Liver (tissue), 9 donors: ENCODE measurements around the gene GSTA2. TPM values are rescaled to one million over a fixed set of nuclear protein-coding genes. Genes with fewer than 3 reads are reported as not detected.
"Not testable (repeated sequence)": the region's sequence is repeated elsewhere in the genome, so short reads cannot be mapped to it uniquely, and the experiment has no call there.

Experiments used
- DNase-seq: peaks from one replicate; pipeline ENCODE4 v3.0.0-alpha.2; 2017; ENCODE audit warnings: low spot score
- H3K27ac ChIP-seq, 2 donors: one replicate each; pipeline ENCODE4 v1.7.0; 2013; ENCODE audit warnings: inconsistent platforms in 2 of 2, low read length in 2 of 2, control low read depth in 1 of 2, low read depth in 1 of 2, mild to moderate bottlenecking in 1 of 2
- H3K27me3 ChIP-seq, 4 donors: one replicate each; pipeline versions ENCODE4 v1.6.1 to v1.7.0; 2013; ENCODE audit warnings: low read length in 3 of 4, inconsistent platforms in 1 of 4, mild to moderate bottlenecking in 1 of 4, moderate library complexity in 1 of 4; ENCODE audit not compliant: control insufficient read depth in 4 of 4, insufficient read depth in 4 of 4
- H3K36me3 ChIP-seq, 4 donors: one replicate each; pipeline versions ENCODE4 v1.6.1 to v1.7.0; 2013; ENCODE audit warnings: low read length in 3 of 4, mild to moderate bottlenecking in 3 of 4, low read depth in 1 of 4, moderate library complexity in 1 of 4; ENCODE audit not compliant: control insufficient read depth in 4 of 4, insufficient read depth in 3 of 4
- H3K4me1 ChIP-seq, 4 donors: one replicate each; pipeline versions ENCODE4 v1.6.1 to v1.7.0; 2013; ENCODE audit warnings: low read length in 3 of 4, mild to moderate bottlenecking in 3 of 4, moderate library complexity in 1 of 4; ENCODE audit not compliant: control insufficient read depth in 4 of 4, insufficient read depth in 4 of 4
- H3K4me3 ChIP-seq, 3 donors: one replicate each; pipeline versions ENCODE4 v1.6.1 to v1.7.0; 2013; ENCODE audit warnings: low read length in 3 of 3, control low read depth in 1 of 3, low read depth in 1 of 3, mild to moderate bottlenecking in 1 of 3
- H3K9ac ChIP-seq, 2 donors: one replicate each; pipeline ENCODE4 v1.7.0; 2013; ENCODE audit warnings: low read length in 2 of 2, mild to moderate bottlenecking in 2 of 2, moderate library complexity in 2 of 2, control low read depth in 1 of 2, low read depth in 1 of 2
- H3K9me3 ChIP-seq, 4 donors: one replicate each; pipeline versions ENCODE4 v1.6.1 to v1.7.0; 2013; ENCODE audit warnings: low read length in 3 of 4; ENCODE audit not compliant: control insufficient read depth in 4 of 4
- FOXA2 ChIP-seq: IDR thresholded peaks from 2 replicates; pipeline ENCODE4 v1.6.1; 2016; ENCODE audit warnings: antibody characterized with exemption
- GABPA ChIP-seq, 2 donors: IDR thresholded peaks in 1 of 2; conservative IDR thresholded peaks in 1 of 2; 2 replicates each; pipeline ENCODE4 v1.6.1; 2016; ENCODE audit warnings: antibody characterized with exemption in 2 of 2, mild to moderate bottlenecking in 1 of 2, moderate library complexity in 1 of 2
- HNF4G ChIP-seq: IDR thresholded peaks from 2 replicates; pipeline ENCODE4 v1.6.1; 2016; ENCODE audit warnings: antibody characterized with exemption
- JUND ChIP-seq, 2 donors: IDR thresholded peaks; 2 replicates each; pipeline ENCODE4 v1.6.1; 2016; ENCODE audit warnings: antibody characterized with exemption in 2 of 2
- NR2F2 ChIP-seq: IDR thresholded peaks from 2 replicates; pipeline ENCODE4 v1.6.1; 2016; ENCODE audit warnings: antibody characterized with exemption
- RAD21 ChIP-seq, 2 donors: IDR thresholded peaks; 2 replicates each; pipeline ENCODE4 v1.6.1; 2016; ENCODE audit warnings: antibody characterized with exemption in 2 of 2, mild to moderate bottlenecking in 2 of 2
- RXRA ChIP-seq, 2 donors: IDR thresholded peaks; 2 replicates each; pipeline ENCODE4 v1.6.1; 2017 to 2018; ENCODE audit warnings: antibody characterized with exemption in 2 of 2, mild to moderate bottlenecking in 1 of 2
- SP1 ChIP-seq: IDR thresholded peaks from 2 replicates; pipeline ENCODE4 v1.6.1; 2018; ENCODE audit warnings: antibody characterized with exemption, mild to moderate bottlenecking
- TAF1 ChIP-seq: conservative IDR thresholded peaks from 2 replicates; pipeline ENCODE4 v1.6.1; 2016; ENCODE audit warnings: antibody characterized with exemption, mild to moderate bottlenecking
- YY1 ChIP-seq: IDR thresholded peaks from 2 replicates; pipeline ENCODE4 v1.6.1; 2016; ENCODE audit warnings: antibody characterized with exemption, mild to moderate bottlenecking
- WGBS: extraction: QIAGEN DNeasy Blood & Tissue Kit; methylation state at CpG from one replicate; pipeline ENCODE4 v1.1.7; 2013; 5-methylcytosine and 5-hydroxymethylcytosine counted together
- polyA plus RNA-seq, 2 donors: library from polyadenylated mRNA; stranded (reverse) in 1 of 2; unstranded in 1 of 2; fragments of 200-250 nt in 1 of 2; fragments of >200 nt in 1 of 2; fragmentation: Nextera tagmentation in 1 of 2; extraction: Ambion mirVana in 1 of 2; gene quantifications; one replicate each; pipeline versions ENCODE4 v1.2.1 to v1.2.3, GENCODE V29; 2013 to 2015
- total RNA-seq, 2 donors: library from RNA; depleted of rRNA; stranded (reverse); fragments of >200 nt; gene quantifications; one replicate each; pipeline ENCODE4 v1.2.3, GENCODE V29; 2014
- TF ChIP-seq, protein P1 (sequence below): IDR thresholded peaks from 2 replicates; pipeline ENCODE4 v1.6.1; 2016; ENCODE audit warnings: antibody characterized with exemption
- TF ChIP-seq, protein P2 (sequence below): fragments of 150-350 bp; IDR thresholded peaks from 2 replicates; pipeline ENCODE4 v1.5.1; 2017; ENCODE audit warnings: improper control_type of control experiment, low read depth, low read length; ENCODE audit not compliant: missing input control
- TF ChIP-seq, protein P3 (sequence below): IDR thresholded peaks from 2 replicates; pipeline ENCODE4 v1.6.1; 2016; ENCODE audit warnings: antibody characterized with exemption
- TF ChIP-seq, protein P4 (sequence below): IDR thresholded peaks from 2 replicates; pipeline ENCODE4 v1.6.1; 2016; ENCODE audit warnings: antibody characterized with exemption, mild to moderate bottlenecking
- donor health status: healthy.
- donor health status: healthy.
- donor health status: healthy.
- donor health status: healthy.
- donor health status: healthy.

GSTA2 gene
- total and polyA plus RNA-seq, 4 donors: 1.4 to 110 (median 2.1) TPM

DNA sequence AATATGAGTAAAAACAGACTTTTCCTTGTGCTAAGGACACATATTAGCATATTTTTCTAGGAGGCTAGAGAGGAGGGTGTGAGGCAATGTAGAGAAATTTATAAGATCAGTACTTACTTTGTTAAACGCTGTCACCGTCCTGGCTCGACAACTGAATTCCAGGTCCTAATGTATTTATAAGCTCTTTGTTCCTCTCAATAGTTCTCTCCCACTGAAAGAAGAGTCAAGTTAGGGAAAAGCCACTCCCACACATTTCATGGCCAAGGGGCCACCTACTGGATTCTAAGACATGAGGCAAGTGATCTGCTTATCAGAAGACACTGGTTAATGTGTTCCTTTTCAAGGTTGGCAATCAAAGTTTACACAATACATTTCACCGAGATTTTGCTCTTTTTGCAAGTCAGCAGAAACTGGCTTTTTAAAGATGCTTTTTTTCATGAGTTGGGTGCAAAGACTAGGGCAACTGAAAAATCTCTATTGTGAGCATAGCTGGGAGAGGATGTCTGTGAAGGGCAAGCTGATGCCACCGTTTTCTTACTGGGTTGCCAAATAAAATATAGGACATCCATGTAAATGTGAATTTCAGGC lies 40.5 kb upstream of the GSTA2 start, which contains the start of gene GSTA1:
TSS of gene GSTA1 (minus strand) at position 149 of the 588 bp plus-strand sequence. CDS start 4,549 bp downstream, outside the sequence.
- H3K36me3 ChIP-seq, H3K9me3 ChIP-seq, H3K27me3 ChIP-seq, DNase-seq: not testable (repeated sequence)
- H3K27ac ChIP-seq: peak within 1 kb of the TSS; percentile 18 to 35
- H3K4me3 ChIP-seq: peak within 1 kb of the TSS; percentile 31 to 85 (median 69)
- H3K9ac ChIP-seq: peak within 1 kb of the TSS in 1 of 2 donors; percentile 85
- peaks cover 6 to 17% (median 7%) of the 10 kb centered on the region in 4 donors for H3K4me1 ChIP-seq
- WGBS: 22% methylated on average over 5 of the region's 5 CpGs
- TF ChIP-seq RAD21 (IDR thresholded peaks at IDR 0.05): peak; percentile 15 to 19

DNA sequence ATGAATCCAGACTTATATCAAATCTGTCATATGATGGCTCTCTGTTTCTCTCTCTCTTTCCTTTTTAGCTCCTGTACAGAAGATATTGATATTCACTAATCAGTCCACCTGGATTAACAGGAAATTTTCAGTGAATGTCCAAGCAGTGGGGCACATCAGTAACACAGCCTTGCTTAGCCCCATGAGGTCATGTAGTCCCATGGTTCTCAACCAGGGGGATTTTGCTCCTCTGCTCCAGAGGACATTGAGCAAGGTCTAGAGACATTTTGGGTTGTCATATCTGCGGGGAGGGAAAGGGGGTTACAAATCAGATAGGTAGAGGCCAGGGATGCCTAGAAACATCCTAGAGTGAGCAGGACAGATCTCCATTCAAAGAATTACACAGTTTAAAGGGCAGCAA lies 39.5 kb upstream of the GSTA2 start:
- WGBS: 48% methylated on average over 1 of the region's 1 CpG
- no peak for DNase-seq
- H3K27ac ChIP-seq: peak overlapping the region; percentile 18 to 35

GRCh38 chr6:52801188-52801841 lies 38.0 kb upstream of the GSTA2 start:
- DNase-seq: no peak
- H3K4me1 ChIP-seq: peaks cover 6 to 17% (median 7%) of the 10 kb centered on the region in 4 donors
- H3K27me3 ChIP-seq: no peaks in the 10 kb centered on the region
- no peak overlapping the region for H3K9ac ChIP-seq
- H3K9me3 ChIP-seq: no peaks in the 10 kb centered on the region
- H3K36me3 ChIP-seq: peaks cover 0 to 11% (median 3%) of the 10 kb centered on the region in 4 donors
- peak overlapping the region; percentile 13 to 38 for H3K27ac ChIP-seq
- WGBS: 32% methylated on average over 2 of the region's 2 CpGs
- peak overlapping the region in 2 of 3 donors; percentile 63 to 85 for H3K4me3 ChIP-seq
- TF ChIP-seq, protein P1, sequence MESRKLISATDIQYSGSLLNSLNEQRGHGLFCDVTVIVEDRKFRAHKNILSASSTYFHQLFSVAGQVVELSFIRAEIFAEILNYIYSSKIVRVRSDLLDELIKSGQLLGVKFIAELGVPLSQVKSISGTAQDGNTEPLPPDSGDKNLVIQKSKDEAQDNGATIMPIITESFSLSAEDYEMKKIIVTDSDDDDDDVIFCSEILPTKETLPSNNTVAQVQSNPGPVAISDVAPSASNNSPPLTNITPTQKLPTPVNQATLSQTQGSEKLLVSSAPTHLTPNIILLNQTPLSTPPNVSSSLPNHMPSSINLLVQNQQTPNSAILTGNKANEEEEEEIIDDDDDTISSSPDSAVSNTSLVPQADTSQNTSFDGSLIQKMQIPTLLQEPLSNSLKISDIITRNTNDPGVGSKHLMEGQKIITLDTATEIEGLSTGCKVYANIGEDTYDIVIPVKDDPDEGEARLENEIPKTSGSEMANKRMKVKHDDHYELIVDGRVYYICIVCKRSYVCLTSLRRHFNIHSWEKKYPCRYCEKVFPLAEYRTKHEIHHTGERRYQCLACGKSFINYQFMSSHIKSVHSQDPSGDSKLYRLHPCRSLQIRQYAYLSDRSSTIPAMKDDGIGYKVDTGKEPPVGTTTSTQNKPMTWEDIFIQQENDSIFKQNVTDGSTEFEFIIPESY: no peak
- TF ChIP-seq, protein P2, sequence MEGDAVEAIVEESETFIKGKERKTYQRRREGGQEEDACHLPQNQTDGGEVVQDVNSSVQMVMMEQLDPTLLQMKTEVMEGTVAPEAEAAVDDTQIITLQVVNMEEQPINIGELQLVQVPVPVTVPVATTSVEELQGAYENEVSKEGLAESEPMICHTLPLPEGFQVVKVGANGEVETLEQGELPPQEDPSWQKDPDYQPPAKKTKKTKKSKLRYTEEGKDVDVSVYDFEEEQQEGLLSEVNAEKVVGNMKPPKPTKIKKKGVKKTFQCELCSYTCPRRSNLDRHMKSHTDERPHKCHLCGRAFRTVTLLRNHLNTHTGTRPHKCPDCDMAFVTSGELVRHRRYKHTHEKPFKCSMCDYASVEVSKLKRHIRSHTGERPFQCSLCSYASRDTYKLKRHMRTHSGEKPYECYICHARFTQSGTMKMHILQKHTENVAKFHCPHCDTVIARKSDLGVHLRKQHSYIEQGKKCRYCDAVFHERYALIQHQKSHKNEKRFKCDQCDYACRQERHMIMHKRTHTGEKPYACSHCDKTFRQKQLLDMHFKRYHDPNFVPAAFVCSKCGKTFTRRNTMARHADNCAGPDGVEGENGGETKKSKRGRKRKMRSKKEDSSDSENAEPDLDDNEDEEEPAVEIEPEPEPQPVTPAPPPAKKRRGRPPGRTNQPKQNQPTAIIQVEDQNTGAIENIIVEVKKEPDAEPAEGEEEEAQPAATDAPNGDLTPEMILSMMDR: no peak
- TF ChIP-seq YY1: peak; percentile 34
- no peak for TF ChIP-seq JUND (IDR thresholded peaks at IDR 0.05)
- TF ChIP-seq TAF1: no peak
- TF ChIP-seq FOXA2: no peak
- TF ChIP-seq NR2F2: no peak
- no peak for TF ChIP-seq GABPA (IDR thresholded peaks at IDR 0.05 in 1 of 2, conservative IDR thresholded peaks at IDR 0.05 in 1 of 2)
- TF ChIP-seq, protein P3, sequence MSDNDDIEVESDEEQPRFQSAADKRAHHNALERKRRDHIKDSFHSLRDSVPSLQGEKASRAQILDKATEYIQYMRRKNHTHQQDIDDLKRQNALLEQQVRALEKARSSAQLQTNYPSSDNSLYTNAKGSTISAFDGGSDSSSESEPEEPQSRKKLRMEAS: peak; percentile 16
- TF ChIP-seq HNF4G: peak; percentile 22
- TF ChIP-seq RXRA (IDR thresholded peaks at IDR 0.05): peak; percentile 34 to 44
- TF ChIP-seq, protein P4, sequence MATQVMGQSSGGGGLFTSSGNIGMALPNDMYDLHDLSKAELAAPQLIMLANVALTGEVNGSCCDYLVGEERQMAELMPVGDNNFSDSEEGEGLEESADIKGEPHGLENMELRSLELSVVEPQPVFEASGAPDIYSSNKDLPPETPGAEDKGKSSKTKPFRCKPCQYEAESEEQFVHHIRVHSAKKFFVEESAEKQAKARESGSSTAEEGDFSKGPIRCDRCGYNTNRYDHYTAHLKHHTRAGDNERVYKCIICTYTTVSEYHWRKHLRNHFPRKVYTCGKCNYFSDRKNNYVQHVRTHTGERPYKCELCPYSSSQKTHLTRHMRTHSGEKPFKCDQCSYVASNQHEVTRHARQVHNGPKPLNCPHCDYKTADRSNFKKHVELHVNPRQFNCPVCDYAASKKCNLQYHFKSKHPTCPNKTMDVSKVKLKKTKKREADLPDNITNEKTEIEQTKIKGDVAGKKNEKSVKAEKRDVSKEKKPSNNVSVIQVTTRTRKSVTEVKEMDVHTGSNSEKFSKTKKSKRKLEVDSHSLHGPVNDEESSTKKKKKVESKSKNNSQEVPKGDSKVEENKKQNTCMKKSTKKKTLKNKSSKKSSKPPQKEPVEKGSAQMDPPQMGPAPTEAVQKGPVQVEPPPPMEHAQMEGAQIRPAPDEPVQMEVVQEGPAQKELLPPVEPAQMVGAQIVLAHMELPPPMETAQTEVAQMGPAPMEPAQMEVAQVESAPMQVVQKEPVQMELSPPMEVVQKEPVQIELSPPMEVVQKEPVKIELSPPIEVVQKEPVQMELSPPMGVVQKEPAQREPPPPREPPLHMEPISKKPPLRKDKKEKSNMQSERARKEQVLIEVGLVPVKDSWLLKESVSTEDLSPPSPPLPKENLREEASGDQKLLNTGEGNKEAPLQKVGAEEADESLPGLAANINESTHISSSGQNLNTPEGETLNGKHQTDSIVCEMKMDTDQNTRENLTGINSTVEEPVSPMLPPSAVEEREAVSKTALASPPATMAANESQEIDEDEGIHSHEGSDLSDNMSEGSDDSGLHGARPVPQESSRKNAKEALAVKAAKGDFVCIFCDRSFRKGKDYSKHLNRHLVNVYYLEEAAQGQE: no peak
- TF ChIP-seq SP1: peak; percentile 40

More for the DNA sequence above, 39.5 kb upstream of the GSTA2 start:
- Histone ChIP-seq H3K9me3 (no peaks in the 10 kb centered on the region), H3K4me1 (peaks cover 6 to 17% (median 7%) of the 10 kb centered on the region in 4 donors), H3K9ac (peak overlapping the region in 1 of 2 donors; percentile 85), H3K4me3 (peak overlapping the region; percentile 31 to 85 (median 69)), H3K27me3 (no peaks in the 10 kb centered on the region), H3K36me3 (peaks cover 0 to 2% (median 0%) of the 10 kb centered on the region in 4 donors)
- no peak for TF ChIP-seq RXRA (IDR thresholded peaks at IDR 0.05)
- TF ChIP-seq, protein P2: peak; percentile 8
